DMS153 treated with DMSO at 0.1 percent for 48 hours (cell line): Measurements from ENCODE around the gene RARRES1.

Experiments
- DNase-seq: peaks from one replicate; lab custom pipeline; 2025; ENCODE audit not compliant: unreplicated experiment; lab: John Stamatoyannopoulos, UW

RARRES1 gene

DNA sequence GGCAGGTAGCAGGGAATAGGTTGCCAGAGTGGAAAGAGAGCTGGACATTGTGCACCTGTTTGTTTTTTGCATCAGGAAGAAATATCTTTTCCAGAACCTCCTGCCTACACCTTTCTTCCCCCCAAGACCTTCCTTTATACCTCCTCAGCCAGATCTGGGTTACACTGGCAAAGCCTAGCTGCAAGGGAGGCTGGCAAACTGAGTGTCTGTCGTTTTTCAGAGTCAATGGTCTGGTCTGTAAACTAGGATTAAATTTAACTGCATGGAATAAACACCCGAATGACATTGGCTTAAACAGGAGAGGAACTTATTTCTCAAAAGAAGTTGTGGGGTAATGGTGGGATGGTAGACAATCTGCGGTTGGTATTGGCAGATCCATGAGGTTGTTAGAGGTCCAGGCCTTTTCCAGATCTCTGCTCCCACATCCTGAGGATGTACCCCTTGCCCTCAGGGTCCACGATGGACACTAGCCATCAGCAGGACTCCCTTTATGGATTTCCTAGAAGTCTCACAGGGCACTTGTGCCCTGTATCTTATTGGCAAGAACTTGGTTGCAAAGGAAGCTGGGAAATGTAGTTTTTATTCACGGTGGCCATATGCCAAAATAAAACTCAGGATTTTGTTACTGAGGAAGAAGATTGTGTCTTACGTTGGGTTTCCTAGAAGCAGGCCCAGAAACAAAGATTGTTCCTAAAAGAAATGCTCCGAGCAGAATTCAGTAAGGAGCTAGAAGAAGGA, 3.2 kb upstream of the RARRES1 start:
- no peak for DNase-seq

DNA sequence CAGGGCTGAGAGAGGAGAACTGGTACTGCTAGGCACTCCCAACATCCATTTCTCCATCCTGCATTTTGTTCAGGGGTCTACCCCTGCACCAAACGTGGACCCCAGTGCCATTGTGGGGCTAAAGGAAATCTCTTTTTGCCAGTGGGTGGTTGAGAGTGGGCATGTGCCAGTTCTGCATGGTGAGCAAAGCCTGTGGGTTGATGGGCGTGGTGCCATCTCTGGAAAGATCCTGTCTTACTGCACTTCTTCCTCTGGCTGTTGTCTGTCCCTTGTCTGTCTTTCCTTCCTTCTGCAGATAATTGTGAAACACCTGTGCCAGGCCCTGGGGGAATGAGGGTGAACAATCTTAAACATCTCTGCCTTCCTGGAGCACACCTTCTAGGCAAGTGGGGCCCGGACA, 1.4 kb upstream of the RARRES1 start:
- no peak for DNase-seq

DNA sequence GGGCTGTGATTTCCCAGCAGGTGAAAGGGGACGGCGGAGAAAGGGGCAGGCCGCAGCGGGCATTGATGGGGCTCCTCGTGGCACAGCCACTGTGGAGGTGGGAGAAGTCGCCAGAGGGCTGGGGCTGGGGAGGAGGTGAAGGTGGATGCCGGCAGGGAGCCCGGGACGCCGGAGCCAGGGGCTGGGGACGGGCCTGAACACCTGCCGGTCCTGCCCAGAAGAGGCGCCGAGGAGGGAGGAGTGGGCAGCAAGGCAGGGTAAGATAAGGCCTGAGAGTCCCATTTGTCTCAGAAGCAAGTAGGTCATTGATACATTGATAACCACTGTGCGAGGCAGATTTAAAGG, 571 bp upstream of the RARRES1 start:
- no peak for DNase-seq

- no peak for DNase-seq
These were observed 771 bp downstream of the RARRES1 start for GRCh38 chr3:158731486-158731885.

DNA sequence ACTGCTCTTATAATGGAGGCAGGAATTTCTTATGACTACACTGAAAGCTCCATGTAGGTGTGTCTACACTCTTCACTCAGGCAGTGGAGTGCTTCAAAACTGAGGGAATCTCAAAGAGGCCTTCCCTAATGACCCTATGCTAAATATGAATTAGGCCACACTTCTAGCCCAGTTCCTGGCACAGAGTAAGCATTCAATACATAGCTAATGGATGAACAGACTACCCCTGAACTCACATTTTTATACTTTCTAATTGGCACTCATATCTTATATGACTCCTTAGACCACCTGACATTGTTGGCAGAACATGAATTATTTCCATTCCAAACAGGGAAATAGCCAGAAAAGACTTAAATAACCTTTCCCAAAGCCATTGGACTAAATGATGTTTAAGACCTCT, 3.4 kb downstream of the RARRES1 start:
- no peak for DNase-seq

- no peak for DNase-seq
These were observed 4.2 kb downstream of the RARRES1 start for GRCh38 chr3:158728061-158728377.

DNA sequence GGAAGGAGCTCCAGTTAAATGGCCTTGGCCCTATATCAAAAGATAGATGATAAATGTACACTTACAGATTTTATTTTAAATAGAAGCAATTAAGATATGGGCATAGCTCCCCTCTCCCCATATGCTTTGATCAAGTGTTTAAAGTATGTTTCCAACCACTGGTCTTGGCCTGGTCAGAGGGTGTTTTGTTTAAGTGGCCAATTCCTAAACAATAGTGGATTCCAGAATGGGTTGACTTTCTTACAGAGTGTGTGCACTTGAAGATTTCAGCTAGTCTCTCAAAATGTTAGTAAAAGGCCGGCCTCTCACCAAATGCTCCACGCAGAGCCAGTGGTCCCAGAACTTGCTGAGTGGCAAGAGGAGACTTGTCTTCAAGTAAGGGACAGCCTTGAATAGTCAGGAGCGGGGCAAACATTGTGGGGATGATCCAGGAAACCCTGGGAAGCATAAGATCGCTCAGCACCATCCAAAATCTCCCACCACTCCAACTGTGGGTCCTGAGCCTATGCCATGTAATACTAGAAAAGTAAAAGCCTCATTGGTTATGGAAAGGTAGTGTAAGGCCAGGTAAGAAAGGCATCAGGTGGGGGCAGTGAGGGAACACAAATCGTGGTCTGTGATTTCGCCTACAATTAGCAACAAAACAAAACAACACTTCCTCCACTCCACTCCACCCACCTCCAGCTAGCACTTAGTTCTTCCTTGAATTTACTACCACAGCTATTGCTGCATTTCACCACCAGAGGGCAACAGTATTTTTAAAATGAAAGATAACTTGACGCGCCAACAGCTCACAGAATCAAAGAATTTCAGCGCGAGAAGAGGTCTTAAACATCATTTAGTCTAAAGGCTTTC, 4.8 kb downstream of the RARRES1 start:
- DNase-seq = peak; percentile 75

- no peak for DNase-seq
These were observed 6.8 kb downstream of the RARRES1 start for GRCh38 chr3:158725348-158726011.

- DNase-seq = no peak
These were observed 8.3 kb downstream of the RARRES1 start for GRCh38 chr3:158723991-158724390.

- DNase-seq = no peak
These were observed 10.1 kb downstream of the RARRES1 start for GRCh38 chr3:158722108-158722507.

DNA sequence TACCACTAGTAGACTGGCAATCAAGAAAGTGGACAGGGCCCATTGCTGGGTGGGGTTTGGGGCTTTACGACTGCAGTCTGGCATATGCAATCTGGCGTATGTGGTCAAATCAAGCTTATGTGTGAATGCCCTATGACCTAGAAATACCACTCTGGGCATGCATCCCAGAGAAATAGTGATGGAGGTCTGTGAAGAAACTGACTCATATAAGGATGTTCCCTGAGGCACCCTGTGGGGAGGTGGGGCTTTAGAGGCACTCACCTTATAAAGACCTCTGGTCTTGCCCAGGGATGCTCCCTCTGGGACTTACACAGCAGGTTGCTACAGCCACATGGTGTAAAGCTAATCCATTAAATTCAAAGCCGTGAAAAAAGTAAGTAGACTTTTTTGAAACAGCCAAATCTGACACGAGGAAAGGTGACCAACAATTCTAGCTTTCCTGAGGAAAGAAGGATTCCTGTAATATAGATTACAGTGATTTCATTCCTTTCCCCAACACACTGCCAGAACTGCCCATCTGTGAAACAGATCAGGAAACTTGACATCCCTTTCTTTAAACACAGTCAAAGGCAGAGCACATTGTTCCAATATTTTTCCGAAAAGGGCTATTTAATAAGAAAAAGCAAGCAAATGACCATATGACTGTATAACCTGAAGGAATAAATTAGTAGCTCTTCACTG, 13.6 kb downstream of the RARRES1 start:
- DNase-seq = no peak

DNA sequence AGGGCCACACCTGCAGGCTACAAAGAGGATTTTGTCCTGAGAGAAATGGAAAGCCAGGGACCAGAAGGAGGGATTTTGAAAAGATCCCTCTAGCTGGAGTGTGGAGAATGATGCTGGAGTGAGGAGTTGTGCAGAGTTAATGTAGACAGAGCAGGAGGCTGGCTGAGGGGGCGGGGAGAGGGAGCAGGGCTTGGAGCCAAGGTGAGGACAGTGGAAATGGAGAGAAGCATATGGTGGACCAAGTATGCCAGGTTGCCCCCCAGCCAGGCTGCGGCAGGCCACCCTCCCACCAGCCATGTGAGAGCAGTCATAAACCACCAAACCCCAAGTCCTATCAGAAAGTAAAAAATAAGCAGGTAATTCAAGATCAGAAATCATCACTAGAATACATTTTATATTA, 14.7 kb downstream of the RARRES1 start:
- no peak for DNase-seq

DNA sequence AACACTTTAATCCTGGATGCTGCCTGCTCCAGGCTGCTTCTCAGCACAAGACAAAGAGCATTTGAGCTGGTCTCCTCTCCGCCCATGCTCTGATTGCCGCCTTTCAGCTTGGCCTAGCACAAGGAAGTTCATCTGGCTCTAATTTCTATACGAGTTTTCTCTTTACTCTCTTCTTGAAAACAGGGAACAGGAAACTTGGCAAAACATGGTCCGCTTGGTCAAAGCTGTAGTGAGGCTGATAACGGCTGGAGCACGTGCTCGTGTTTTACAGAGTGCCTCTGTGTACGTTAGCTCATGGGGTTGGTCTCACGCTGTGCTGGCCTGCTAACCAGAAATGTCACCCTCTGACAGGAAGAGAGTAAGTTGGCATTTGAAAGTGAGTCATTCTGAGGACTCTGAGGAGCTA, 19.2 kb downstream of the RARRES1 start:
- no peak for DNase-seq

DNA sequence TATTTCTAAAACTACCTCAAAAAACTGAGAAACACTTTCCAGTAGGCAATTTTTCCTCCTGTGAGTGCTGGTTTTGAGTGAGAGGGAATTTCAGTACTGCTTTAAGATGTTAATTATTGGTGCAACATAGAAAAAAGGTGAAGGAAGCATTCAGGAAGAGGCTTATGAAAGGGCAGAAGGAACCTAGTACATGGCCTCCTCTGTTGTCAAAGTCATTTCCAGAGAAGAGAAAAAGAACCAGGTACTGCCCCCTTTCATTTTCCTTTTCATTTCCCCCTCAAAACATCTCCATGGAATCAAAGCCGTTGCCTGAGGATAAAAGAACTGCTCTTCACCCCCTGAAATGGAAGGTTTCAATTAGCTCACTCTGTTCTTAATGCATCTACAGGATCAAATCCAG, 19.8 kb downstream of the RARRES1 start:
- DNase-seq = no peak

DNA sequence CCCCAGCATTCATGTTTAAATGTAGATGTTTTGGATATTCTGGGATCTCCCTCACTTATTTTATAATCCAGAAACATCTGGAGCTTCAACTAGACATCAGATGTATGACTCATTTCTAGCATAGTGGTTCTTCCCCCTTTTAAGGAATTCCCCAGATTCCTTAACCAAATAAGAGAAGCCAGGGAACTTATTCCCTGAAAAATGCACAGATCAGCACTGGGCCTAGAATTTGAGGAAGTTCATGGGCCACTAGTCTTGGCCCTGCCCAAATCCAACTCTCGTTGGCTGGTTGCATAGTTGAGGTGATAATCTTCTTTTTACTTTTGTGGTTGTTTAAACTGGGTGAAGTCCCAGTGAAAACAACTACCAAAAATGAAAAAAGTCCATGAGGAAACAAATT, 20.4 kb downstream of the RARRES1 start:
- DNase-seq = no peak

DNA sequence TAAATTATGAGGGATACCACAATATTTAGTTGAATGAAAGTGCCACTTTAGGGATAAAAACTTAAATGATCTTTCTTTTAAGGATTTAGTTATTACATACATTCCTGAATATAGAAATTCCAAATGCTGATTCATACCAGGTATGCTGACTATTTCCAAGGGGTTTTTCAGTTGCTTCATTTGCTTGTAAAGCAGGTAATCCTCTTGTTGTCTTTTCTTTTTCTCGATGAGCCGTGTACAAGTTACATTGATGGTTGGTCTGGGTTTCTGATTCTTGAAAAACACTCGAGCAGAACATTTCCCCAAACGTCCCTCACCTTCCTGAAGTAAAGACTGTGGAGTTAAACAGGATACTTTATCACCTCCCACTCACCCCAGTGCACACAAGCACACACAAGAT, 21.7 kb downstream of the RARRES1 start:
- DNase-seq = no peak

DNA sequence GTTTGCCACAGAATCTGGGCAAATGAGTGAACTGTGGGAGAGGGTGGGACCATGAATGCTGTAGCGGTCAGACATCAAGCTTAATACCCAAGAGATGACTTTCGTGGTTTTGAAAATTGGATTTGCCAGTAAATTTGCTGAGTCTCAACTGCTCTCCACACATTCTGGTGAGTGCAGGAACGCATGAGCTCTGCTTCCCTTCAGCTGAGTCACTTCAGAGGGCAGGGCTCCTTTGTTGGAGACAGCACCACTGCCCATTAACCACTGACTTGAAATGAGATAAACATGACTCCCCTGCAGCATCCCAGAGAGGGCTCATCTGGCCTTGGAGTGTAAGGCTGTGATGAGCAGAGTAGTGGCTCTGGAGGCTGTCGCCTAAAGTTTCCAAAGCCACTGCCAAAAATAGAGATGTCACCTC, 22.6 kb downstream of the RARRES1 start:
- DNase-seq = no peak

- DNase-seq = no peak
These were observed 28.7 kb downstream of the RARRES1 start for GRCh38 chr3:158703566-158703965.

DNA sequence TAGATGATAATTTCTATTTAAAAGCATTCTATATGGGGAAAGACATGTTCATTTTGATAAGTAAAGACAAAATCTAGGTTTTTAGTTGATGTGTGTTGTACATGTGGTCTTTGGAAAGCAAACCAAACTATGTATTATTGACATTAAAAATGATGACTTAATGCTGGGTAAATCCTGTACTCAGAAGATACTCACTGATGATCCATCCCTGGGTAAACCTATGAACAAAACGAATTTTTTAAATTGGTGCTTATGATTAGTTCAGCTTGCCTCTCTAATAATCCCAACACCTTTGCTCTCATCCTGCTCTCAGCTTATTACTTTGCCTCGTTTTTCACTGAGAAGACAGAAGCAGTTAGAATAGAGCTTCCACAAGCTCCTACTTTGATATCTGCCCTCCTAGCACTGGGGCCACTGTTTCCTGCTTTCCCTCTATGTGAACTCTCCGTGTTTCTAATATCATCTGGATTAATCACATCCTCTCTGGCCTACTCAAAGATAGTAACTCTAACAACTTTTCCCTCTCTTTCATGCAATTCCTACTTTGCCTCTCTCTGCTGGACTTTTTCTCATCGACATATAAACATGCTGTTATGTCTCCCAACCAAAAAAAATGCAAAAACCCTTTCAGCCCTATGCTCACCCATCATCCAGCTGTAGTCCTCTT, 29.3 kb downstream of the RARRES1 start:
- no peak for DNase-seq

- DNase-seq = no peak
These were observed 30.7 kb downstream of the RARRES1 start for GRCh38 chr3:158701420-158702065.

GRCh38 chr3:158700559-158700958, 31.7 kb downstream of the RARRES1 start:
- DNase-seq = no peak
